Liver (tissue), 3 donors: ENCODE results near the gene TAF3.

Source experiments
- RAD21 ChIP-seq, 2 donors: IDR thresholded peaks; 2 replicates each; pipeline ENCODE4 v1.6.1; 2016; ENCODE audit warnings: antibody characterized with exemption in 2 of 2, mild to moderate bottlenecking in 2 of 2
- TAF1 ChIP-seq: conservative IDR thresholded peaks from 2 replicates; pipeline ENCODE4 v1.6.1; 2016; ENCODE audit warnings: antibody characterized with exemption, mild to moderate bottlenecking
- YY1 ChIP-seq: IDR thresholded peaks from 2 replicates; pipeline ENCODE4 v1.6.1; 2016; ENCODE audit warnings: antibody characterized with exemption, mild to moderate bottlenecking
- TF ChIP-seq, protein P1 (sequence below): IDR thresholded peaks from 2 replicates; pipeline ENCODE4 v1.6.1; 2016; ENCODE audit warnings: antibody characterized with exemption
- TF ChIP-seq, protein P2 (sequence below): fragments of 150-350 bp; IDR thresholded peaks from 2 replicates; pipeline ENCODE4 v1.5.1; 2017; ENCODE audit warnings: improper control_type of control experiment, low read depth, low read length; ENCODE audit not compliant: missing input control
- TF ChIP-seq, protein P3 (sequence below): IDR thresholded peaks from 2 replicates; pipeline ENCODE4 v1.6.1; 2016; ENCODE audit warnings: antibody characterized with exemption
- TF ChIP-seq, protein P4 (sequence below): IDR thresholded peaks from 2 replicates; pipeline ENCODE4 v1.6.1; 2016; ENCODE audit warnings: antibody characterized with exemption, mild to moderate bottlenecking
- TF ChIP-seq, protein P5 (sequence below): IDR thresholded peaks from 2 replicates; pipeline ENCODE4 v1.6.1; 2016; ENCODE audit warnings: antibody characterized with exemption
- donor health status: healthy.
- donor health status: healthy.

DNA sequence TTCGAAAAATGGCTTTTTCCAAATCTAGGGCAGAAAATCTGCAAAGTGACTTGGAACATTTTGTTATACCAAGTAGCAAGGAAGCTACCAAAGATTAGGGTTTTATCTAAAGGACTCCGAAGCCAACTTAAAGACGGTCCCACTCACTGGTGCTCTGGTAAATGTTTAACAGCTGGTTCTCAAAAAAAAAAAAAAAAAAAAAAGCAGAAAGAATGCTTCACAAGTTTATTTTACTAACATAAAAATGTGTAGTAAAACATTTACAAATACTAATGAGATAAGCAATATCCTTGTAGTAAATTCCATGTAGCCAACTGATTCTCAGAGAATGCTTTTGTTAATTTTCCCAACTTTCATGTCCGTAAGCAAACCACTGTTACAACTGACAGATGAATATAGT, 38.4 kb downstream of the TAF3 start:
- TF ChIP-seq TAF1 (no peak), RAD21 (IDR thresholded peaks at IDR 0.05) (no peak), YY1 (no peak)
- TF ChIP-seq, protein P1, sequence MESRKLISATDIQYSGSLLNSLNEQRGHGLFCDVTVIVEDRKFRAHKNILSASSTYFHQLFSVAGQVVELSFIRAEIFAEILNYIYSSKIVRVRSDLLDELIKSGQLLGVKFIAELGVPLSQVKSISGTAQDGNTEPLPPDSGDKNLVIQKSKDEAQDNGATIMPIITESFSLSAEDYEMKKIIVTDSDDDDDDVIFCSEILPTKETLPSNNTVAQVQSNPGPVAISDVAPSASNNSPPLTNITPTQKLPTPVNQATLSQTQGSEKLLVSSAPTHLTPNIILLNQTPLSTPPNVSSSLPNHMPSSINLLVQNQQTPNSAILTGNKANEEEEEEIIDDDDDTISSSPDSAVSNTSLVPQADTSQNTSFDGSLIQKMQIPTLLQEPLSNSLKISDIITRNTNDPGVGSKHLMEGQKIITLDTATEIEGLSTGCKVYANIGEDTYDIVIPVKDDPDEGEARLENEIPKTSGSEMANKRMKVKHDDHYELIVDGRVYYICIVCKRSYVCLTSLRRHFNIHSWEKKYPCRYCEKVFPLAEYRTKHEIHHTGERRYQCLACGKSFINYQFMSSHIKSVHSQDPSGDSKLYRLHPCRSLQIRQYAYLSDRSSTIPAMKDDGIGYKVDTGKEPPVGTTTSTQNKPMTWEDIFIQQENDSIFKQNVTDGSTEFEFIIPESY: no peak
- TF ChIP-seq, protein P2, sequence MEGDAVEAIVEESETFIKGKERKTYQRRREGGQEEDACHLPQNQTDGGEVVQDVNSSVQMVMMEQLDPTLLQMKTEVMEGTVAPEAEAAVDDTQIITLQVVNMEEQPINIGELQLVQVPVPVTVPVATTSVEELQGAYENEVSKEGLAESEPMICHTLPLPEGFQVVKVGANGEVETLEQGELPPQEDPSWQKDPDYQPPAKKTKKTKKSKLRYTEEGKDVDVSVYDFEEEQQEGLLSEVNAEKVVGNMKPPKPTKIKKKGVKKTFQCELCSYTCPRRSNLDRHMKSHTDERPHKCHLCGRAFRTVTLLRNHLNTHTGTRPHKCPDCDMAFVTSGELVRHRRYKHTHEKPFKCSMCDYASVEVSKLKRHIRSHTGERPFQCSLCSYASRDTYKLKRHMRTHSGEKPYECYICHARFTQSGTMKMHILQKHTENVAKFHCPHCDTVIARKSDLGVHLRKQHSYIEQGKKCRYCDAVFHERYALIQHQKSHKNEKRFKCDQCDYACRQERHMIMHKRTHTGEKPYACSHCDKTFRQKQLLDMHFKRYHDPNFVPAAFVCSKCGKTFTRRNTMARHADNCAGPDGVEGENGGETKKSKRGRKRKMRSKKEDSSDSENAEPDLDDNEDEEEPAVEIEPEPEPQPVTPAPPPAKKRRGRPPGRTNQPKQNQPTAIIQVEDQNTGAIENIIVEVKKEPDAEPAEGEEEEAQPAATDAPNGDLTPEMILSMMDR: no peak
- TF ChIP-seq, protein P3, sequence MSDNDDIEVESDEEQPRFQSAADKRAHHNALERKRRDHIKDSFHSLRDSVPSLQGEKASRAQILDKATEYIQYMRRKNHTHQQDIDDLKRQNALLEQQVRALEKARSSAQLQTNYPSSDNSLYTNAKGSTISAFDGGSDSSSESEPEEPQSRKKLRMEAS: no peak
- TF ChIP-seq, protein P4, sequence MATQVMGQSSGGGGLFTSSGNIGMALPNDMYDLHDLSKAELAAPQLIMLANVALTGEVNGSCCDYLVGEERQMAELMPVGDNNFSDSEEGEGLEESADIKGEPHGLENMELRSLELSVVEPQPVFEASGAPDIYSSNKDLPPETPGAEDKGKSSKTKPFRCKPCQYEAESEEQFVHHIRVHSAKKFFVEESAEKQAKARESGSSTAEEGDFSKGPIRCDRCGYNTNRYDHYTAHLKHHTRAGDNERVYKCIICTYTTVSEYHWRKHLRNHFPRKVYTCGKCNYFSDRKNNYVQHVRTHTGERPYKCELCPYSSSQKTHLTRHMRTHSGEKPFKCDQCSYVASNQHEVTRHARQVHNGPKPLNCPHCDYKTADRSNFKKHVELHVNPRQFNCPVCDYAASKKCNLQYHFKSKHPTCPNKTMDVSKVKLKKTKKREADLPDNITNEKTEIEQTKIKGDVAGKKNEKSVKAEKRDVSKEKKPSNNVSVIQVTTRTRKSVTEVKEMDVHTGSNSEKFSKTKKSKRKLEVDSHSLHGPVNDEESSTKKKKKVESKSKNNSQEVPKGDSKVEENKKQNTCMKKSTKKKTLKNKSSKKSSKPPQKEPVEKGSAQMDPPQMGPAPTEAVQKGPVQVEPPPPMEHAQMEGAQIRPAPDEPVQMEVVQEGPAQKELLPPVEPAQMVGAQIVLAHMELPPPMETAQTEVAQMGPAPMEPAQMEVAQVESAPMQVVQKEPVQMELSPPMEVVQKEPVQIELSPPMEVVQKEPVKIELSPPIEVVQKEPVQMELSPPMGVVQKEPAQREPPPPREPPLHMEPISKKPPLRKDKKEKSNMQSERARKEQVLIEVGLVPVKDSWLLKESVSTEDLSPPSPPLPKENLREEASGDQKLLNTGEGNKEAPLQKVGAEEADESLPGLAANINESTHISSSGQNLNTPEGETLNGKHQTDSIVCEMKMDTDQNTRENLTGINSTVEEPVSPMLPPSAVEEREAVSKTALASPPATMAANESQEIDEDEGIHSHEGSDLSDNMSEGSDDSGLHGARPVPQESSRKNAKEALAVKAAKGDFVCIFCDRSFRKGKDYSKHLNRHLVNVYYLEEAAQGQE: no peak
- TF ChIP-seq, protein P5, sequence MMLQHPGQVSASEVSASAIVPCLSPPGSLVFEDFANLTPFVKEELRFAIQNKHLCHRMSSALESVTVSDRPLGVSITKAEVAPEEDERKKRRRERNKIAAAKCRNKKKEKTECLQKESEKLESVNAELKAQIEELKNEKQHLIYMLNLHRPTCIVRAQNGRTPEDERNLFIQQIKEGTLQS: no peak
